GM21515 (cell line): ENCODE measurements around the gene NOL4L.

Source experiments
- ATAC-seq: cut with Tn5 transposase; IDR thresholded peaks from one replicate; pipeline ENCODE4 v1.9.1; 2021; ENCODE audit not compliant: unreplicated experiment

Gene NOL4L

DNA sequence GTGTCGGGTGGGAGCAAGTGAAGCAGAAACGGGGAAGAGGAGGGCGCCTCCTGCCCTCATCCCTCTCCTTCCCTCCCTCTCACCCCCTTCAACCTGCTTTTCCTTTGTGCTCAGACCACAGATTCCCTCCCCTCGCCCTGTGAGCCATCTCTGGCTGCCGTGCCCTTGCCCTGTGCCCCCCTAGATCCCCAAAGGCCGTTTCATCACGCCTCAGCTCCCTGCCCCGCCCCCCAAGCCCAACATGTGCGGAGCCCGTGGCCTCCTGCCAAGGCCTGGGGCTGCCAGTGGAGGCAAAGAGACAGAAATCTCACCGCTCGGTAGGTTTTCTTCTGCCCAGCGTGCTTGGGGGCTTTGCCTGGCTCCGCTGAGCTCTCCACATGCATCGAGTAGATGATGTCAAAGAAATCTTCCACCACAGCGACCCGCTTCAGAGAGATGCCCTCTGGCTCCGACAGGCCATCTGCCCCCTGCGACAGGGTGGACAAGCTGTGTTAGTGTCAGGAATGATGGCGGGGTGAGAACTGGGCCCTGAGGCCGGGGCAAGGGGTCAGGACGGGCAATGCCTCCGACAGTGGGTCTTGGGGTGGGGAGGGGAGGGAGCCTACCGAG is 57.6 kb downstream of the NOL4L start:
- ATAC-seq = no peak

DNA sequence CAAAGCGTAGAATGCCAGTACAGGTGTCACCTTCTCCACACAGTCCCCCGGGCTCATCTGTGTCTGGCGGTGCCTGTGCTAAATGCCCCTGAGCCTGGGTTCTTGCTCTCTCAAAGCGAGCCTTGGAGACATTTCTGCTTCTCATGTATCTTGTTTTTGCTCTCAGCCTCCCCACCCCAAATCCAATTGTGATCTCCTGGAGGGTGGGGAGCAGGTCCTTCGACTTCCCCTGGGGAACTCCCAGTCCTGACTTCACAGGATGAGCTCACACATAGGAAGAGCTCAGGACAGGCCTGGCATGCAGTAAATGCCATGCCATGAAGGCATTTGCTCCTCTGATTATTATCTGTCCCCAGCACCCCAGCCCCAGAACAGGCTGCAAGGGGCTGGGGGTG is 58.1 kb downstream of the NOL4L start:
- ATAC-seq = no peak

DNA sequence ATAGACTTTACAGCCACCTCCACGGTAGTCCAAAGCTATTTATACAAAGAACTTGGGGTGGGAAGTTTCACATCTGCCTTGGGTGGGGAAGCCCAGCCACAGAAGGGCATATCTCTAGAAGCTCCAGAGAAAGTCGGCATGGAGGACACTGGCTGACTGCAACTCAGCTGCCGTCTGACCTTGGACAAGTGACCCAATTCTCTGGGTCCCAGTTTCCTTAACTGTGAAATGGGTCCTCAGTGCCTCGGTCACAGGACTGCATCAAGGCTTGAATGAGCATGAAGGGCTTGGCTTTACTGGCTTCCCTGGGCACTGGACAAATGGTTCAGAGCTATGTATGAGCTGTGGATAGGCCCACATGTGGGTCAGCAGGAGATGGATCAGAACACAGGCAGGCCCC is 58.6 kb downstream of the NOL4L start:
- no peak for ATAC-seq

DNA sequence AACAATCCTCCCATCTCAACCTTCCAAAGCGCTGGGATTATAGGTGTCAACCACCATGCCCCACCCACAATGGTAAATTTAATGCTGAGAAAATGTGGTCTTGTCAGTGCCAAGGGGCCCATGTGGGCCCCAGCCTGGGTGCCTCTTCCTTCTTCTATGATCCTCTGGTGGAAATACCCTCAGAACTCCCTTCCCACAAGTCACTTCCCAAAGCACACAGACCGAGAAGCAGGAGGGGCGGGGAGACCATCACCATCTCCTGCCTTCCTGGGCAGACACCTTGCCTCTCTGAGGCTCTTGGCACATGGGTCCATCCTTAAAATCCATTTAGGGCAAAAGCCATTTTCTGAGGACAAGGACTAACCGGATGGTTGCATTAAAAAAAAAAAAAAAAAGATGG is 59.0 kb downstream of the NOL4L start:
- ATAC-seq = no peak

DNA sequence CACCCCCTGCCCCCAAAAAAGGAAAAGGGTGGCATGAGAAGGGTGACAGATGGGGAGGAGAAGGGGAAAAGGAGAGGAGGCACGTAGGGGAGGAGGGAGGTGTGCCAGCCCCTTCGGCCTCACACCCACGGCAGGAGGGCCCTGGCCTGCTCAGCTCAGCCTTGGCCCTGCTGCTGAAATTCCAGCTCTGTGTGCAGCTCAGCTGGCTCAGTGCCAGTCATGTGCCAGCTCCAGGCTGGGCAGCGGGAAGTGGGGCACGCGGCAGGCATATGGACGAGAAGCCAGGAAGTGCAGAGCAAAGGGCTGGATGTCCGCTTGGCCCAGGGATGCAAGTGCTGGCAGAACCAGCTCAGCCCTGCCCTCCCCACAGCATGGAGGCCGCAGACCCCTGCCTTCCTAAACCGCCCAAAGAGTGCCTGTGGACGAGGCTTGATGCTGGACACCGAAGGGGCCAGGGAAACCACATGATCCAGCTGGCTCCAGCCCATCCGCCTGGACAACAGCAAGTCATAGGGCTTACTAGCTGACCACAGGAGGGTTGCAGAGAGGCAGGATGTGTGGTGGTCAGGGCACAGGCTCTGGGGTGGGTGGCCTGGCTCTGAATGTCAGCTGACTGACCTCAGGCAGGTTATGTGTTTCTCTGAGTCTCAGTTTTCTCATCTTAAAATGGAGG is 60.2 kb downstream of the NOL4L start:
- no peak for ATAC-seq

DNA sequence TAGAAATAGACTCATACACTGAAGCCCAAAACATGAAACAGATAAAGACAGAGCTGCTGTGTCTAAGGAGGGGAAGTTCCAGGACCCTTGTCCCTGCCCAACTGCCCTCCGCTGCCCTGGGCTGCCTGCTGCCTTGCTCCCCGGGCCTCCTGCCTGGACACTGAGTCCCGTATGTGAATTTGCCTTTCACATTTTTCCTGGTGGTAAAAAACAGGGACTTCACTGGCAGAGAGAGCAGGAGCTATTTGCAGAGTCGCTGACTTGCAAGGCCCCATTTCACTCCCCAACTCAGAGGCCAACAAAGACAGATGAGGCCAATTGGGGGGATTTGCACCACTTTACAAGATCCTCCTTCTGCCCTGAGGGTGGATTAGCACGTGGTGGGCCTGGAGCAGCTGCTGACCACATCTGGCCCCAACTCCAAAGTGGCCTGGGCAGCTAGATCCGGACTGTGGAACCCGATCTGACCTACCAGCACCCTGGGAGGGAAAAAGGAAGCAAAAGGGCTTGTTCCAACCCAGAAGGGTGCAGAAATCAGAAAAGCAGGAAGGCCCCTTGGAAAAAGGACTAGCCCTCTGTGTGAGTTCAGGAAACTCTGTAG is 61.4 kb downstream of the NOL4L start:
- ATAC-seq = no peak

DNA sequence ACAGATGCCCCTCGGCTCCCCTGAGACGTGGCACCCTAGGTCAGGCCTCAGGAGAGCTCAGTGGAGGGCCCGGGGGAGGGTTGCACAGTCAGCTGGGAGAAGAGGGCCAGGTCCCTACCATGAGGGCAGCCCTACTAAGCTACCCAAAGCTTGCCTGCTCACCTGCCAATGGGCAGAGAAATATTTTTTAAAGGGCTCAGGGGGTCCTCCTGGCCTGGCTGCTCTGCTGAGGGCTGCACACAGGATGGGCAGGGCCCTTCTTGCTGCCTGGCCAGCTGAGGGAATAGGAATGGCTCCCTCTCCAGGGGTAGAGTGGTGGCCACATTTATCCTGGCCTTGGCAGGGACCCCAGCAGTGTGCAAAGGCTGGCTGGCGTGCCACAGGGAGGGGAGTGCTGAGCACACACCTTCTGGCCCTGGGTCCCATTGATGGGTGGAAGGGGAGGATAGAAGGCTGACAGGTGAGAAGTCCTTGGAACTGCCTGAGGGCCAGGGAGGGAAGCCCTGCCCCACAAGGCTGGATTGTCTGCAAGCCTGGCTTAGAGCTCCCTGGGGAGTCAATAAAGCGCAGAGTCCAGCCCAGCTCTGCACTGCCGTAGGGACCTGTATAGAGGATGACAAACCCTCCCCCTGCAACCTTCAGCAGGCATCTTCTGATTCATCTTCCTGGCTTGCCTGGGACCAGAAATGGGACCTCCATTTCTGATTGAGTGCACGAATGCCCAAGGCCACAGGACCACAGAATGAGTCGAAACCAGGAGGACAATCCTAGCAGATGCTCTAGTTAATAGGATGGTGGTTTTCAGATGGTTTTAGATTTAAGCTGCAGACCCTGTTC is 62.1 kb downstream of the NOL4L start:
- no peak for ATAC-seq

DNA sequence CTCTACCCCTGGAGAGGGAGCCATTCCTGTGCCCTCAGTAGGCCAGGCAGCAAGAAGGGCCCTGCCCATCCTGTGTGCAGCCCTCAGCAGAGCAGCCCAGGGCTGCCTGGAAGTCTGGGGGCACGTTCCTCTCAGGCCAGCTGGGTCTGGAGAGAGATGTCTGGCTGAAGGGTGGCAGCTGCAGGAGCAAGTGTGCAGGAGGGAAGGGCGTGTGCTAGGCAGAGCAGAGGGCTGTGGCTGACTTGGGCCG is 62.7 kb downstream of the NOL4L start:
- ATAC-seq = no peak

DNA sequence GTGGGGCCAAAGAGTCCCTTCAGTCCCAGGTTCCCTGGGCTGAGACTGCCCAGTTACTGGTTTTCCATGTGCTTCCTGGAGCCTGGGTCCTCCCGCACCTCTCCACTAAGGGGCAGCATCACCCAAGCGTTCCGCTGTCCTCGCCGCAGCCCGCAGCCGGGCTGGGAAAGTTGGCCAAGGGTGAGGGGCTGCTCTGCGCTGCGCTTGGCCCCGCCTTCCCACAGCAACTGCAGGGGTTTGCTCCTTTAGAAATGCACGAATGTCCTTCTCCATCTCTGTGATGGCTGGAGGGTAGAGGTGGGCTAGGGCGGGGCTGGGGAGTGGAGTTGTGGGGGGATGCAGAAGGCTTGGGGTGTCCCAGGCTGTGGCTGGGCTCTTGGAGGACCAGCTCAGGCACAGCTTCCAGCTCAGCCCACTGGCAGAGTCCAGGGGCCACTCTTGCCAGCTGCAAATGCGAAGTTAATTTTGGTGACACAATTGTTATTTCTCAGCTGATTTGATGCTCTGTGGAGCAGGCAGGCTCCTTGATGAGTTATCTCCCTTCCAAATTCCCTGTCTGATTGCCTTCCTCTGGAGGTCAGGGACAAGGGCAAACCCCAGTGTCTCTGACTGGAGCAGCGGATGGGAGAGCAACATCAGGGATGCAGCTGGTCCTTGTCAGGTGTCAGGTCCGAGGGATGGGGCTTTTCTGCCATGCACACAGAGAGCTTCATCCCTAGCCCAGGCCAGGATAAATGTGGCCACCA is 63.2 kb downstream of the NOL4L start:
- ATAC-seq = no peak

DNA sequence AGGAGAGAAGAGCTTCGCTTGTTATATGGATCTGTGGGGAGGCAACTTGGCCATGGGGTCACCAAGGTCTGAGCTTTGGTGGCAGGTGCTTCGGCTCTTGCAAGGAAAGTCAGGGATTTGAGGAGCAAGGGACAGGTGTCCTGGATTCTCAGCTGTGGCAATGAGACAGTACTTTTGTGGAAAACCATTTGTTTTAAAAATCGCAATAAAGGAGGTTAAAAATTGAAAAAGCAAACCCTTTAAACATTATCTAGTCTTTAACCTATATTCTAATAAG is 64.3 kb downstream of the NOL4L start:
- no peak for ATAC-seq

DNA sequence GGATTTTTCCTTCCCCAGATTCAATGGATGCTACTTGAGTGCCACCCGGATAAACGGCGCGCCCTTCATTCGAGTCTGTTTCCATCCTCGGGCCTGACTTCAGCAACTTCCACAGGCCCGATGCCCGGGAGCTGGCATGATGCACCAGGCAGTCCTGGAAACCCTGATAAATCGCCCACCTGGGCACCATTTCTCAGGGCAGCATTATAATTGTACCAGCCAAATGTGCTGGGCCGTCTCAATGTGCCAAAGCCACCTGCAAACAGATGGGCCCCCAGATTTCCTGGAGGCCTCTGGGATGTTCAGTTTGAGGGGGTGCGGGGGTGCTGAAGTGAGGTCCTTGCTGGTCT is 65.8 kb downstream of the NOL4L start:
- ATAC-seq = no peak

DNA sequence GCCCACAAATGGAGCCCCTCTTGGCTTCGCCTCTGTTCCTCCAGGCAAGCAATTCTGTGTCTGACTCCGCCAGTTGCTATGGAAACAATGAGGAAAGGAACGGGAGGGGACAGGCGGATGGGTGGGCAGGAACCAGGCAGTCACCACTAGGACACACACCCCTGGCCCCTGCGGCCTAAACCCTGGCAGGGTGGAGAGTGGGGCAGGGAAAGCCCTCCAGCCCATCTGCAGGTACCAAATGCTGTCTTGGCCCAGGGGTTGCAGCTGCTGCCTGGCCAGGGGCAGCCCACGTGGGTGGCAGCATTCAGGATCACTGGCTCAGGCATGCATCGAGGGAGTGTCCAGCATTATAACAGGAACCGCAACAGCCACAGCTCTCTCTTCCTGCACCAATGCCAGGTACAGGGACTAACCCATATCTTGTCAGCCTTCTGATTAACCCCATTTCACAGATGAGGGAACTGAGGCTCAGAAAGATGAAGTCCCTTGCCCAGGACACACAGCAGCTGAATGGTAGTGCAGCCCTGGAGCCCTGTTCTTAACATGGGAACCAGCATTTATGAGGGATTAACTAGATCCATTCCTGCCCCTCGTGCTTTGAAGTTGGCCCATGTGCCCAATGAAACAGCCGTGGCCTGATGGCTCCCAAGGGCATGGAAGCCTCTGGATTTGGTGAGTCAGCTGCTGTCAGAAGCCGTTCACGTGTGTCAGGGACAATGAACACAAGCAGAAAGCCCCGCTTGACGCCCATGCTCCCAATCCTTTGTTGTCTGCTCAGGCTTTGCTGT is 66.3 kb downstream of the NOL4L start:
- no peak for ATAC-seq

DNA sequence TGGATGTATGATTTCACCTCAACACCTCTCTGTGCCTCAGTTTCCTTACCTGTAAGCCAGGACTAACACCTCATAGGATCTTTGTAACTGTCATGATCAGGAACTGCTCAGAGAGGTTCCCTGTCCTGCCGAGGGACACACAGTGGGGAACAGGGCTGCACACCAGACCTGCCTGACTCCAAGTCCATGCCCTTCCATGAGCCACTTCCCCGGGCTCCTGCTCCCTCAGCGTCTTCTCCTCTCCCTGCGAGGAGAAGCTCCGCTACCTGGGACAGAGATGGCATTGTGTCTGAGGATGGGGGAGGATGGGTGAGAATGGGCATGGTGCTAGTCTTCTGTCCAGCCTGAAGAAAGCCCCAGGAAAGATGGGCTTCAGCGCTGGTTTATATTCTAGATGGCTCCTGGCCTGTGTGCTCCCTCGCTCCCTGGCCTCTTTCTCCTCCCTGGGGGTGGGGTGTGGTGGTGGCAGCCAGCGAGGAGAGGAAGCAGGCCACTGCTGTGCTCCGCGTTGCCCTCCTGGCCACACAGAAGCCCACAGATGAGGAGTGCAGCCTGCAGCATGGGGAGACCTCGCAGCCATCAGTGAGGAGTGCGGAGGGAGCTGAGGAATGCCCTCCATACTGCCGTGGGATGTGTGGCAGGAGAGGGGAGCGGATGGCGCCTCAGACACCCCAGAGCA is 67.1 kb downstream of the NOL4L start:
- no peak for ATAC-seq

DNA sequence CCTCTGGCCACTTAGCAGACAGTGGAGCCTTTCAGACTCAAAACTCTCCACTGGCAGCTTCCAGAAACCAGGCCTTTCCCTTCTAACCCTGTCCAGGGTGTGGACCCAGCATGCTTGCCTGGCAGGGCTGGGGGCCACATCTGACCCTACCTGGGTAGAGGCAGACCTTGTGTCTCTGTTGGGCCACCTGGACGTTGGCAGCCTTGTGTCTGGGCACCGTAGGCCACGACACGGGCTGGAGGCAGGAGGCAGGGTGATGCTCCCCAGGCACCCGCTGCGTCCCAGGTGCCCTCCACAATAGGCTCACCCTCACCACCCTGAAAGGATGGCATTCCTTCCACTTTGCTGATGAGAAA is 67.6 kb downstream of the NOL4L start:
- ATAC-seq = no peak

DNA sequence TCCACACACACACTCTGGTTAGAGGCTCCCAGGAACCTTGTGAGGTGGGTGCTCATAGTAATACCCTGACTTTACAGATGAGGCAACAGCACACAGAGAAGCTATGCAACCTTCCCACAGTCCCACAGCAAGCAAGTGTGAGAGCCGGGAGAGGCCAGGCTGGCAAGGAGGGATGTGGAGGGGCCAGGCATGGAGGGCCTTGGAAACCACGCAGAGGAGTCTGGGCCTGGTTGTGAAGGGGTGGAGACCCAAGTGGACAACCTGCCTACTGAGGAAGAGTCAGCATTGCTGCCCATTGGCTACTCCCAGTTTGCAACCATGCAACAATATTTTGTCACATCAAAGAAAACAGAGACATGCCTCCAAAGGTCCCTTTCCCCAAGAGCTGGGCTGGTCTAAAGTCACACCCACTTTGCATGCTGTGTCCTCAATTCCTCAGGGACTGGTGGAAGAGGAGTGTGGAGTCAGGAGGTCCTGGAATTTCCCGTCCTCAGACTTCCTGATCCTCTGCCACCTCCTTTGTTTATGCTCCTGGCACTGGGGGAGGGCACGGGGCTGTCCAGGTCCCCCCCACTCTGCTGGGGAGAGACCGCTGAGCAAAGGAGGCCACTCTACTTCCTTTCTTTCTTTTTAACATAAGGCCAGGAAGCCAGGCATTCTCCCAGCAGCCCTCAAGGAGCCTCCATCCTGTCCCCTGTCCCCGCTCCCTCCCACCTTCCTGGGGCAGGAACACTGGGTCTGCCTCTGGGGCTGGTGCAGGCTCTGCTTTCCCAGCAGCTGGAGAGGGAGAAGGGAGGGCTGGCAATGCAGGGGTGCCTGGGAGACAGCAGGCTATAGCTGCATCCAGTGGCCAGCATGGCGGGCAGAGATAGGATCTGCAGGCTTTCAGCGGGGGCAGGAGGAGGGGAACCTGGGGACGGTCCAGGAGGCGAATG is 68.3 kb downstream of the NOL4L start:
- ATAC-seq = no peak

DNA sequence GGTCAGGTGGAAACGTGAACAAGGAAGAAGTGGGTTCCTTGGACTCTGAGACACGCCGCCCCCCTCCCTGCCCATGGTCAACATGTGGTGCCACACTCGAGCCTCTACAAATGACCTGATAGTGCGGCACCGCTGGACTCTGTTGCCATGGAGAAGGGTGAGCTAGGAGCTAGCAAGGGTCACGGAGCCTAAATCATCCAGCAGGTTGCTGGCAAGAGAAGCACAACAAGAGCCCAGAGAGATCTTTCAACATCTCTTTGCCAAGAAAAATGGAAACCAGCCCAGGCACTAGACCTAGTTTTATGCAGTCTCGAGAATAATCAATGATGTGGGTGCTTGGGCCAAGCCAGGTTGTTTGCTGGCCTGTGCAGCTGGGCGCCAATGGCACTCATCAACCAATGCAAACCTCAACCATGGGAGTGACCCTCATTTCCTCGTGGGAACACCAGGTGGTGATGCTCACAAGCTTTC is 69.5 kb downstream of the NOL4L start:
- no peak for ATAC-seq

DNA sequence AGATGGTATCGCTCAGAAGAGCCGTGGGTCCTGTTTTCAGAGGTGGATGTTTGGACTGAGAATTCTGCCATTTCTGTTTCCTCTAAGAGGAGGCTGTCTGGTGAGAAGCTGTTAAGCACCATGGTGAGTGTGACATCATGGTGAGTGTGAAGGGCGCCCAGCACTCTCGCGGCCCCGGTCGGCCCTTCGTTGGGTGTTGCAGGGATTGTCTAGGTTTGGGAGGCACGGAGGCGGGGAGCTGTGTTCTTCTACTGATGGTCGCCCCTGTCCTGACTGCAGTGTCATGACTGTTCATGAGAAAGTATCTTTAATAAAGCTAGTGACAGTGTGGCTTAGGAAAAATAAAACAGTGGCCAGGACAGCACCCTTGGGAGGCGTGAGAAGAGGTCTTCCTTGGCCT is 70.4 kb downstream of the NOL4L start:
- no peak for ATAC-seq

DNA sequence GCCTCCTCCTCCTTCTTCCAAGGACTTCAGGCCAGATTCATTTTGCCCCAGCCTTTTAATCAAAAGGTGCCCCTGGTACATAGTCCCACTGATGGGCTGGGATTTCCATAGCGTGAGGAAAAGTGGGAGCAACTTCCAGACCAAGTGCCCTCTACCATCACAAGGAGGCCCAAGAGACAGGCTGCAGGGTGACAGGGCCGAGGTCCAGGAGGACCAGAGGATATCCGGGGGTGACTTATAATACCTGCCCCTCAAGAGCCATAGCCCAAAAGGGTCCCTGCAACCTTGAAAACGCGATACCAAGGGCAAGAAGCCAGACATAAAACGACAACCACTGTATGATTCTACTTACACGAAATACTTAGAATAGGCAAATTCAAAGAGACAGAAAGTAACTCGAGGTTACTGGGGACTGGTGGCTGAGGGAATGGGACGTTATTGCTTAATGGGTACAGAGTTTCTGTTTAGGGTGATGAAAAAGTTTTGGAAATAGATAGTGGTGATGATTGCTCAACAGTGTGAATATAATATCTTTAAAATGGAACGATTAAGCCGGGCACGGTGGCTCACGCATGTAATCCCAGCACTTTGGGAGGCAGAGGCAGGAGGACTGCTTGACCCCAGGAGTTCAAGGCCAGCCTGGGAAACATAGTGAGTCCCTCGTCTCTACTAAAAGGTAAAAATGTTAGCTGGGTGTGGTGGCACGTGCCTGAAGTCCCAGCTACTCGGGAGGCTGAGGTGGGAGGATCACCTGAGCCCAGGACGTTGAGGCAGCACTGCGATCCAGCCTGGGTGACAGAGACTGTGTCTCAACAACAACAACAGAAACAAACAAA is 71.9 kb downstream of the NOL4L start:
- no peak for ATAC-seq

DNA sequence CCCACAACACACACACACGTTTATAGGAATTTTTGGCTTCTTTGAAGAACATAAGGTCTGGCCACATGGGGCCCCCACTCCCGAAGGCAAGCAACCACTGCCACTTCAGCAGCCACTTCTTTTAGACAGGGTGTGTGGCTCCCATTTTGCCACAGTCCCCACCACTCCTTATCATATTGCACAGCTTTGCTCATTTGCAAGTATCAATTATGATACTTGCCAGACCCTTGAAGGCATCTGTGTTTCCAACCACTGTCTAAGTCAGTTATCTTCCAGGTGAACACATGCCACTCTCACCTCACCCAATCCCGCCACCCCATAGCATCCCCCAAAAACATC is 73.1 kb downstream of the NOL4L start:
- no peak for ATAC-seq
